HL-60/S4 (cell line): ENCODE results near the gene SLC4A5.
"Not testable (repeated sequence)": the region's sequence is repeated elsewhere in the genome, so short reads cannot be mapped to it uniquely, and the experiment has no call there.

ENCODE experiments used
- in situ Hi-C: fragments of 300-500 bp; cut with MboI; formaldehyde crosslinking; loops from 2 replicates; pipeline ENCODE4 v1.14.3; 2022; ENCODE audit warnings: low sequenced_read_pairs

Gene SLC4A5

DNA sequence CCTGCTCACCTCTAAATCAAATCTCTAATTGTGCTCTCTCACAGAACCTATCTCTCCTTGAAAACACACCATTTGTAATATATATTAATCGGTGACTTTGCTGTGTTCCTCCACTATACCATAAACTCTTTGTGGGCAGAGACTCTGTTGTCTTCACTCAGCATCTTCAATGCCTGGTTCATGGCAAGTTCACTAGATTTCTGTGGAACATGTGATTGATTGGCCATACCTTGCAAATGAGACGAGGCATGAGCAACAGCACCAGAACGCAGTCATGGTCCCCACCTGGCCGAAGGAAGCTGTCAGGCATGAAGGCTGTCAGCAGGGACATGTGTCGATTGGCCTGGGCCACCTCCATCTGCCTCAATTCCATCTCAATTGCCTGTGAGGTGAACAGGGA is 25.3 kb upstream of the SLC4A5 start:
- in situ Hi-C loops, result no loop called here

GRCh38 chr2:74367789-74368188 is 24.6 kb upstream of the SLC4A5 start:
- in situ Hi-C loops, result no loop called here

DNA sequence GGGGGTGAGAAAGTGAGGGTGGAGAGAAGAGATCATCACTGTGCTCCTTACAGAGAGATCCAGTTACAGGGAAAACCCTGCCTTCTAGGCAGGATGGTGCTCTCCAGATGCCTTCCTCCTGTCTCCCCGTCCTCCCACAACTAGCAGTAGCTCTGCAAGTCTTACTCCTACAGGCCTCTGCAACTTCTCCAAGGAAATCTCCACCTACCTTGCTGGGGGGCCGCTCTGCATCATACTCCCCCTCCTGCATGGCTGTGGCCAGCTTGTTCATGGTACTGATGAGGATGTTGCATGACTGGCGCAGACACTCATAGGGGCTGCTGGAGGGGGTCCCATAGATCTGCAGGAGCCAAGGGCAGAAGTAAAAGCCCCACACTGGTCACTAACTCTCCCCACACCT is 22.8 kb upstream of the SLC4A5 start:
- in situ Hi-C loops, result no loop called here

DNA sequence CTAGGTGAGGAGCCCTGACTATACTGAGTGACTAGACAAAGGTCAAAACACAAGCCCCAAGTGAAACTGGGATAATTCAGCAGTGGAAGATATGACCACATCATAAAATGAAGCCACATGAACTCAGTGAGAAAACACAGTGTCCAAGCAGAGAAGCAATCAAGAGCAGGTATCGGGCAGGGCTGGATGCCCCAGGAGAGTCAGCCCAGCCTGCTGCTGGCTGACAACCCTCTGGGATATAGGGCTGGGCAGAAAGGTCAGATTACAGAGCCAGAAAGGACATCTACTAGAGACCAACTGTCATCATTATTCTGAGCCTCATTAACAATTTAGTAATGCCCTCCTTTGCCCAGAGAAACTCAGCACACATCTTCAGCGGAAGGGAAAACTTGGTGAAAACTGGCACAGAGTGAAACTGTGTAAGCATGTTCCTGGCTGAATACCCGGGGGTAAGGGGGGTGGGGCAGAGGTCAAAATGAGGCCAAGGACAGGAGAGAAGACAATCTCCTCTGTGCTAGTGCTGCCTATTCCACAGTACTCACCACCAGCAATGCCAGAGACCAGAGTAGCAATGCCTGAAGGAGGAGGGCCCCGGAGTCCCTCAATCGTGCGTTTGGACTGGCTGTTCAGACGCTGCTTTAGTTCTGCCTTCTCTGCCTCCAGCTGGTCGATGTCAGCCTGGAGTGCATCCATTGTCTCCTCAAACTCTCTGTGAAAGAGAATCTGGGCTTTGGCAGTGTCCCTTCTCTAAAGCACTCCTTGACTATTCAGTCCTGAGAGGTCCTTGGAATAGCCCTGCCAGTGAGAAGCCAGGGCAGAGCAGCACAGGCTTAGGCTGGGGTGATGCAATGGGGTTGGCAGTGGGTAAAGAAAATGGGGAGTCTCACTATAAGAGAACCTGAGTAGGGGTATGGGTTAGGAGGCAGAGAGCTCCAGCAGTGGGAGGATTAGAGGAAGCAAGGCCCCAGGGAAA is 21.6 kb upstream of the SLC4A5 start:
- in situ Hi-C loops, result no loop called here

DNA sequence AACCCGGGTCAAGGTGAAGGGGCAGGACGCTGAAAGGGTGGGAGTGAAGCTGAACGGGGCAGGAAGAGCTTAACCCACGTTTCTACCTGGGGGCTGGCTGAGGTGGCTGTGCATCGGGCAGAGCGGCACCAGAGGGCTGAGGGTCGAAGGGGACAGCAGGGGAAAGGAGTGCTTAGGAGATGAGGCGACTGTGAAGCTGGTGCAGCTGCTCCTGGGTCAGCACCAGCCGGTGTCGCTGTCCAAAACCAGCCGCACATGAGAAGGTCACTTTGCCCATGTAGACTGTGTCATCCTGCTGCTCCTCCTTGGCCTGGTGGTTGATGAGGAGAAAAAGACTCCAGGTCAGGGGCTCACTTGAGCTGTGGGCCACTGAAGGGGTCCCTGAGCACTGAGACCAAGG is 18.1 kb upstream of the SLC4A5 start:
- in situ Hi-C loops, result no loop called here

- in situ Hi-C loops, result no loop called here
These were observed 14.4 kb upstream of the SLC4A5 start for GRCh38 chr2:74357627-74358026.

- in situ Hi-C loops, result no loop called here
These were observed 6.7 kb upstream of the SLC4A5 start for GRCh38 chr2:74349889-74350288.

DNA sequence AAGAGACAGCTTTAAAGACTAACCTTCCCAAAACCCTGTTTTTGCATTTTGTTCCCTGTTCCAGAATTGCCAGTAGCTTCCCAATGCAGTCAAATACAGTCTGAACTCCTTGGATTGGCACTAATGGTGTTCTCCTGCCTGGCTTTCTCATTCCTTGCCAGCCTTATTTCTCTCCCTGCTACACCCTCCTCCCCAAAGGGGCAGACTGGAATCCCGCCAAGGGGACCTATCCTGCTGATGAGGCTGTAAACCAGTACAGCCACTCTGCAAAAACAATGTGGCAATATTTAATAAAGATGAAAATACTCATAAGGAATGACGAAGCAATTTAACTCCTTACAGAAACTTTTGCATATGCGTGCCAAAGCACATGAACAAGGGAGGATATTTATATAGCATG is 4.5 kb upstream of the SLC4A5 start:
- in situ Hi-C loops, result no loop called here

DNA sequence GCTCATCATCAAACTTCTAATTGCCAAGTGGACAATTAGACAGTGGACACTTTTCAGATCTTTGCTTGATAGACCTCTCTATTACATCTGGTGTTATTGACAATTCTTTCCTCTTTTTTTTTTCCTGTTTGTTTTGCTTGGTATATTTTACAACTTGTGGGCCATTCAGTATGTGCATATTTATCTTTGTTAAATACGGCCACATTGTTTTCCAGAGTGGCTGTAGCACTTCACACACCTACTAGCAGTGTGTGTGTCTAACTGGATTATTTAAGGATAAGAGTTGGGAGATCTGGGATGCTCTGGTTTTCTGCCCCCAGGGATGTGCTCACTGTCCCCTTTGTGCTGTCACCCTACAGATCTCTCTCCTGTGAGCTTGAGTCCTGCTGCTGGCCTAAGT is 4.1 kb upstream of the SLC4A5 start:
- in situ Hi-C loops, result no loop called here

DNA sequence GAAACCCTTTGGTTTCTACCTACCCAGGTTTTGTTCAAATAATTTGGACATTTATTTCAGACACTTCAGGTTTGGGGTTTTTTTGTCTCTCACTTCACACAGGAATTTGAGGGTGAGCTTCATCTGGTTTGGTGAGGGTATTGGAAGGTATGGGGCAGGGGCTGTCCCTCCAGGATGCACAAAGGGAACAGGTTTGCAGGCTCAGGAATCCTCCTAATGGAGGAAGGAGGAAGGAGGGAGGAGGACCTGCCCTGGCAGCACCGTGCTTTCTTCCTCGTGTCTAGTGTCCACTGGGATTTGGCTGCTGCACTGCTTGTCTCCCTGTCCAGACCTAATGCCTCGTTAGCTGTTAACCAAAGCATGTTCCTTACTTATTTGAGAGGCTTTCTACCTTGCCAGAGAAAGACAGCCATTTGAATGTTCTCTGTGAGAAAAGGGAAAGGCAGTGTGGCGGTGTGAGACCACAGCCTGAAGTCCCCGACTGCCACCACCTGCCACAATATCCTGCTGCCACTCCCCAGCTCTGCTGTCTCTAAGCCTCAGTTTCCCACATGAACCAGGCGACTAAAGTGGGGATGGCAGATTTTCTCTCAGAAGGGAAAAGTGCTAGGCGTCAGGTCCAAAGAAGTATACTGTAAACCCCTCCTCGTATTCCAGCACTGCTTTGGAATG is 2.2 kb upstream of the SLC4A5 start:
- in situ Hi-C loops, result no loop called here

DNA sequence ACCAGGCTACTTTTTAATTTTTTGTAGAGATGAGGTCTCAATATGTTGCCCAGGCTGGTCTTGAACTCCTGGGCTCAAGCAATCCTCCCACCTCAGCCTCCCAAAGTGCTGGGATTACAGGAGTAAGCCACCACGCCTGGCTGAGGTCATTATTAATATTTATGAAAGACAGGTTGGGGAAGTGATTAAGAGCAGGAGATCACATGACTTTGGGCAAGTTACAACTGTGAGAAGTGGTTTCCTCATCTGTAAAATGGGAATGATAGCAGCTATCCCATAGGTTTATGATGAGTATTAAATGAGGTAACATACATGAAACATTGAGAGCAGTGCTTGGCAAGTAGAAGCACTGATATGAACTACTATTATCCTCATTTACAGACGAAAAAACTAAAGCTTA is 7.0 kb downstream of the SLC4A5 start:
- in situ Hi-C loops, result not testable (repeated sequence)

GRCh38 chr2:74334931-74335333 is 8.3 kb downstream of the SLC4A5 start:
- in situ Hi-C loops, result no loop called here

DNA sequence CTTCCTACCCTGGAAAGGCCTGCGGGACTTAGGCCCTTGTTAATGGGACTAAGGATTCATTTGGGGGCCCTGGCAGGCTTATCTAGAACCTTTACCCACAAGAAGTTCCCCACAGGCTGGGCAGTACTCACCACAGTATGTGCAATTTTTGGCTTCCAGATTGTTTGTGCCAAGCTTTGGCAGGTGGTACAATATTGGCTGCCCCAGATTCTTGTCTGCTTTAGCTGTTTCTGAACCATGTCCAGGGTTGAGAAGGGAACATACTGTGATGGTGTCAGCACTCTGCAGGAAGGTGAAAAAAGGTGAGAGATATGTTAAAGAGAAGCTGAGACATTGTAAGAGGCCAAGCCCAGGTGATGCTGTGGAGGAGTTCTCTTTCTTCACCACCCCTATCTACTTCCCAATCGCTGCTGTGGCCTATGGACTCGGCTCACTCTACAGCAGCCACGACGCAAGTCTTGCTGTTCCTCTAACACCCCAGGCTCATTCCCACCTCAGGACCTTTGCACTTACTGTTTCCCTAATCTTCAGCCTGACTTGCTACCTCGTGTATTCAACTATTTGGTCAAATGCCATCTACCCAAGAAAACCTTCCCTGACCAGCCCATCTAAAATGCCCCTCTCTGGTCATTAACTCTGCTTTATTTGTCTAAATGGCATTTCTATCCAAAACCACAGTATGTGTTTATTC is 9.2 kb downstream of the SLC4A5 start:
- in situ Hi-C loops, result no loop called here

- in situ Hi-C loops, result no loop called here
These were observed 10.0 kb downstream of the SLC4A5 start for GRCh38 chr2:74333175-74333574.

- in situ Hi-C loops, result no loop called here
These were observed 10.6 kb downstream of the SLC4A5 start for GRCh38 chr2:74332550-74333174.

DNA sequence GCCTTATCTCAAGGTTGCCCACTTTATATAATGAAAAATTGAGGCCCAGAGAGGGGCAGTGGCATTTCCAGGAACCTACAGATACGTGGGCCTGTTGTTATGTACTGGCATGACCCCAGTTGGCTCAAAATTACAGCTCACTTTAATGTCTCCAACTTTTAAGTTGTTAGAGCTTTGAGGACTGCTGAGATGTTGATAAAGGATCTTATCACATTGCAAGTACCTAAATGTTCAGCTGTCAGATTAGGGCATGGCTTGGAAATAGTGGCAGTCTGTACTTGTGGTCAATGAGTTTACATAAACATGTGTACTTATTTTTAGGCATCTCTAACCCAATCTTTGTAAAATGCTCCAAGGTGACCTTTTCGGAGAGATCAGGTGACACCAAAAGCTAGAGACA is 14.6 kb downstream of the SLC4A5 start:
- in situ Hi-C loops, result no loop called here

- in situ Hi-C loops, result no loop called here
These were observed 15.1 kb downstream of the SLC4A5 start for GRCh38 chr2:74328074-74328473.

GRCh38 chr2:74327627-74328026 is 15.6 kb downstream of the SLC4A5 start:
- in situ Hi-C loops, result no loop called here

DNA sequence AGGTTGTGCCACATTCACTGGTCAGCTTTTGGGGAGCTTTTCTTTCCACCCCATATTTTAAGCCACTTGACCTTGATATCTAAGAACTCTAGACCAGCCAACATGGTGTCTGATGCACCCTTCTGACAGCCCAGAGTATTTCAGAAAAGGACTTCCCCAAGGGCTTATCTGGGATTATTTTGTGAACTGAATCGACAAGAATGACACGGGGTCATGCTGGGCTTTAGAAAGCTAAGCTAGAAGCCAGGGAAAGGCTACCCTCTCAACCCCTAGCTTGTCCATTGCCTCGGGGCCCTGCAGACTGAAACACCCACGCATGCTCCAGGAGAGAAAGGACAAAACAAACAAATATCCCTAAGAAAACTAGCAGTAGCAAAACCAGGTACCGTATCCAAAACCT is 16.0 kb downstream of the SLC4A5 start:
- in situ Hi-C loops, result no loop called here

- in situ Hi-C loops, result no loop called here
These were observed 17.4 kb downstream of the SLC4A5 start for GRCh38 chr2:74325815-74326214.

GRCh38 chr2:74321737-74322136 is 21.5 kb downstream of the SLC4A5 start:
- in situ Hi-C loops, result no loop called here
